GF-D8 (cell line): ENCODE data around the gene UNC79.

Experiments
- DNase-seq: peaks from one replicate; lab custom pipeline; 2025; lab: John Stamatoyannopoulos, UW

UNC79 gene

GRCh38 chr14:93708311-93708734 lies 277.6 kb downstream of the UNC79 start:
- no peak for DNase-seq

GRCh38 chr14:93708800-93709199 lies 278.1 kb downstream of the UNC79 start:
- DNase-seq: no peak

- no peak for DNase-seq
Observed at GRCh38 chr14:93709249-93709648, 278.5 kb downstream of the UNC79 start.

GRCh38 chr14:93712079-93712837 lies 281.5 kb downstream of the UNC79 start:
- no peak for DNase-seq

DNA sequence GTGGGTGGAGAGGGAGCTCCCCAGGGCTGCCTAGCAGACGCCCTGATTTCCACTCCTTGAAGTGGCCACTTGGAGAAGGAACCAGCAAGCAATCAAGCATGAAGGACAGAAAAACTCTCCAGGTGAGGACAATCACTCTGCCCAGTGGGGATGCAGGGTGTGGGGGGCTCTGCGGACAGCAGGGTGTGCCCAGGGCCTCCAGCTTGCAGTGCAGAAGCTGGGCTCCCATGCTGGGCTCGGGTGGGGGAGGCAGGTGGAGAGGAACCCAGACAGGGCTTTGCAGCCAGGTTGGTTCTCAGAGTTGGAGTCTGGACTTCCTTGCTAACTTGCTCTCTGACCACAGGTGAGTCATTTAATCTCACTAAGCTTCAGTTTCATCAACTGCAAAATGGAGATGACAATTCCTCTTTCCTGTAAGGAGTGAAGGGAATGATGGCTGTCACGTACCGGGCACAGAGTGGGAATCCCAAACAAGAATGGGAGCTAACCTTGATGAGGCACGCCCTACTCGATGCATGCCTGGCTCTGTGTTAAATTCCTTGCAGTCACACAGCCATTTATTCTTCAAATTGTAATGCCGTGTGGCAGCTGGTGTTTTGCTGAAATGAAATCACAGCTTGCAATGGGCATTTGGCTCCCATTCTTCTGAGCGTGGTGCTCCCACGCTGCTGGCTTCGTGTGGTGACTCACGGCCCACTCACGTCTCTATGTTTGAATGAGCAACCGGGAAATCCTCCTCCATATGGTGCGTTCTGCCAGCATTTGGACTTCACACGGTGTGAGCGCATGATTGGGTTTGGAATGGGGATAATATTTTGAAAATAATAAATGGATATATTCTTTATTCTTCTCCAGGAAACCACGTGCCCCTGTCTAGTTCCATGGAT lies 282.3 kb downstream of the UNC79 start:
- no peak for DNase-seq

- no peak for DNase-seq
Observed at GRCh38 chr14:93713726-93714405, 283.1 kb downstream of the UNC79 start.

DNA sequence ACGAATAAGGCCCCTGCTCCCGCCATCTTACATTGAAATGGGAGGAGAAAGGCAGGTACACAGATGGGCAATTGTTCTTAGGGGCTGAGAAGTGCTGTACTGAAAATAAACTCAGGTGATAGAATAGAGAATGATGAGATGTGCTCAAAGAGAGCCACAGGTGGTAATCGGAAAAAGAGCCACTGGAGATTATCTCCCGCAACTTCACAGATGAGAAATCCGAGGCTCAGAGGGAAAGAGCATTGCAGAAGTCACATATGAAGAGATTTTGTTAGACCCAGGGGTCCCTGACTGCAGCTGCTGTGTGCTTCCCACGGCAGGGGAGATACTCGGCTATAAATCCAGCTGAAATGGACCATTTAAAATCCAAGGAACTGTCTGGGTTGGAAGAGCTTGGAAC lies 283.9 kb downstream of the UNC79 start:
- no peak for DNase-seq

GRCh38 chr14:93715279-93715927 lies 284.7 kb downstream of the UNC79 start:
- no peak for DNase-seq

DNA sequence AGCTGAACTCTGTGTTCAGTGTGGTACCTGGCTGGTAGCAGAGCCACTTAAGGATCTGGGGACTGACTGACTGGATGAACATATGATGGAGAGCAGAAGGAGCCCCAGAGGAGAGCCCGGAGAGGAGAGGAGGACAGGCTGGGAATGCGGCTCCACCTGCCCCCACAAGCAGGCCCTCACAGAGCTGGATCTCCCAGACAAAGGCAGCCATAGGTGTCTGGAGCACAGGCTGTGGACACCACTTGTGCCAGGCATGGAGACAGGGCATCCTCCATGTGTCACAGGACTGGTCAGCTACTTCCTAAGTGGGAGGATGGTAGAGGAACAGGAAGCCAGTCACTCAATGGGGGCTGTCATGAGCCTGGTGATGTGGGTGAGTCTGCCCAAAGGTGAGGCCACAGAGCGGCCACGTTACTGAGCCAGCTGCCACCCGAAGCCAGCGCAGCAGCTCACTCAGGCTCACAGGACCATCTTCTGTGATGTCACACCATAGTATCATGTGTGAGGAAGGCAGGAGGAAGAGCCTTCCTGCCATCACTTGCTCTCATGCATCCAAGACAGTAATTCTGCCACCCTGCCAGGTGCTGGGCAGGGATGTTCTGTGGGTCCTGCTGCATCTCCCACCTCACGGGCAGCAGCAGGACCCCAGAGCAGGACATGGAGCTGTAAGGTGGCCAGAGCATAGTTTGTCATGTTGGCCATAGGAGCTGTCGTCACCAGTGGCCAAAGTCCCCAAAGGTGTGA lies 285.4 kb downstream of the UNC79 start:
- DNase-seq: no peak

- DNase-seq: no peak
Observed at GRCh38 chr14:93716746-93717667, 286.3 kb downstream of the UNC79 start.

DNA sequence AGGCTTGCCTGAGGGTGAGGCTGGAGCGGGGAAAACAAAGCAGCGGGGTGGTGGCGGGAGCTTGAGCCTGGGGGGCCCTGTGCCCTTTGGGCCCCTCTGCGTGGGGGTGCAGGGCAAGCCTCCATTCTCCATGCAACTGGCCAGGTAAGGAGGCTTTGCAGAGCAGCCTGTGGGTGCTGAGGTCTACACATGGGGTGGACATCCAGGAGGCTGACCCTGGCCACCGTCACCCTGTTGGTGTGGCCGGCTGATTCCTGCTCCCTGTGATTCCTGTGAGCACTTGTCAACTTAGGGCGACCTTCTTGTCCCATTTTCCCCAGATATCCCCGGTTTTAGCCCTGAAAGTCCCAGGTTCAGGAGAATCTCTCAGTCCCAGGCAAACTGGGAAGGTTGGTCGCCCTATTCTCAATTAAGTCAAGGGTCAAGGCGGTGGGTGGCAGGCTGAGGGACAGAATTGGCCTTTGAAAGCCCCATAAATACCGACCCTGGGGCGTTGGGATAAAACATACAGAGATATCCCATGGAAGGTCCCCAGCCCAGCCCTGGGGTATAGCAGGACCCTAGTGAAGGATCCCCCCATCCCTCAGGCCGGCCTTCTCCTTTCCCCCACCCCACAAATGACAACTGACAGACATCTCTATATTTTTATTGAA lies 287.1 kb downstream of the UNC79 start:
- no peak for DNase-seq

DNA sequence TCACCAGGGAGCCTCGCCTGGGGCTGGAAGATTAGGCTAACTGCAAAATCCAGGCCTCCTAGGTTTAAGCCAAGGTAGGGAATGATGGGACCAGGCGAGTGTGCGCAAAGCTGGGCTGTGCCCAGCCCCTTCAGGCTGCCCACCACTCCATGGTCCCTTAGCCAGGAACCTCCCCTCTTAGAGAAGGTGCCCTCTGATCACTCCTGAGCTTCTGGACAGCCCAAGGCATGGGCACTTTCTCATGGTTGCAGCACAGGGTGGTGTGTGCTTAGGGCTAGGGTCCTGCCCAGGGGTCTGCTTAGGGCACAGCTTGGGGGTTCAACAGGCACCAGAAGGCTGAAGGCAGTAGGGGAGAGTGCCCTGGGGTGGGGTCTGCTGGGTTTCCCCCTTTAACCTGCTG lies 288.5 kb downstream of the UNC79 start:
- no peak for DNase-seq

DNA sequence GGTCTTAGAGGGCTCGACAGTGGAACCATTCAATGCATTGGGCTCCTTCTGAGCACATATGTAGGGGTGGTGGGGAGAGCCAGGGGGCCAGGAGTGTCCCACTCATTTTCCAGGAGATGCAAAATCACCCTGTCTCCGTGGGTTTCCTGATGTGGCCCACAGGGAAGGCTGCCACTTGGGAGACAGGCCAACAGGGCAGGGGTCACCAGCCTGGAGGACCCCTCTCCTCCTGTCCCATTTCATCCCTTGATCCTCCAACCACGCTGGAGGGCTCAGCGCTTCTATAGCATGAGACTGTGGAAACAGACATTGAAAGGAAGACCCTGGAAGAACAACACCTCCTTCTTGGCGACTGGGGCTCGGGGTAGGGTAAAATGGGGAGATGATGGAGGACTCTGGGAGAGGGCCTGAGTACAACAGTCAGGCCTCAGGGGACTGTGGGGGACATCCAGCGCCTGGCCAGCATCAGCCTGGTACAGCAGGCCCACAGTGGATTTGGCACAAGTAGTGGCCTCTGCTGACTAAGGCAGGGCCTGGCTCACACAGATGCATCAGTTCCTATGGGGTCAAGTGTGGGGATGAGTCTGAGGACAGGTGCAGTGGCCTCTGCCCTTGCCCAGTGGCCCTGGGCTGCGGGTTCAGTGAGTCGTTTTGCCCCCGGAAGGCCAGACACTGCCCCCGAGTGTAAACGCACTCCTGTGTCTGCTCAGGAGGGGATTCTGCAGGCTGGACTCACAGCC lies 289.5 kb downstream of the UNC79 start:
- DNase-seq: no peak

GRCh38 chr14:93720981-93721483 lies 290.3 kb downstream of the UNC79 start:
- no peak for DNase-seq

GRCh38 chr14:93723001-93723400 lies 292.3 kb downstream of the UNC79 start:
- DNase-seq: no peak

DNA sequence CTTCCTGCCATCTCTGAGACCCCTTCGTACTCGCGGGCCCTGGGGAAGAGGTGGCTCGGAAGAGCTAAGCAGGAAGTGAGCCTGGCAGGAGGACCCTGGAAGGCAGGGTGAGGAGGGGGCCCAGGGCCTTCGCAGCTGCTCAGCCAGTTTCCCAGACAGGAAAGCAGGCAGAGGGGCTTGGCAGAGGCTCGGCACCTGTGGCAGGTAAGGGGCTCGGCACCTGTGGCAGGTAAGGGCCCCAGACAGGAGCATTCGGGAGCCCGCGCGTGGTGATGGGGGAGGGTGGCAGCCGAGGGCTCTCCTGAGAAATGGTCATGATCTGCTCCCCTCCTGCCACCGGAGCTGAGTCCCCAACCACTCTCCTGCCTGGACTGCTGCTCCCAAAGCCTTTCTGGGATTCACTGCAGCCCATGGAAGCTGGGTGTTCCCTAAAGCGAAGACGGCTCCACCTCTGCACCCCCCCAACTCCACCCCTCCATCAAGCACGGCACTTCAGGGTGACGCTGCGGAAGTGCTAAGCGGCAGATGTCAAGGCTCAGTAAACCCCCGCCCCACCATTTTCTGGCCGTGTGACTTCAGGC lies 294.4 kb downstream of the UNC79 start:
- no peak for DNase-seq

GRCh38 chr14:93725993-93726392 lies 295.3 kb downstream of the UNC79 start:
- DNase-seq: no peak

DNA sequence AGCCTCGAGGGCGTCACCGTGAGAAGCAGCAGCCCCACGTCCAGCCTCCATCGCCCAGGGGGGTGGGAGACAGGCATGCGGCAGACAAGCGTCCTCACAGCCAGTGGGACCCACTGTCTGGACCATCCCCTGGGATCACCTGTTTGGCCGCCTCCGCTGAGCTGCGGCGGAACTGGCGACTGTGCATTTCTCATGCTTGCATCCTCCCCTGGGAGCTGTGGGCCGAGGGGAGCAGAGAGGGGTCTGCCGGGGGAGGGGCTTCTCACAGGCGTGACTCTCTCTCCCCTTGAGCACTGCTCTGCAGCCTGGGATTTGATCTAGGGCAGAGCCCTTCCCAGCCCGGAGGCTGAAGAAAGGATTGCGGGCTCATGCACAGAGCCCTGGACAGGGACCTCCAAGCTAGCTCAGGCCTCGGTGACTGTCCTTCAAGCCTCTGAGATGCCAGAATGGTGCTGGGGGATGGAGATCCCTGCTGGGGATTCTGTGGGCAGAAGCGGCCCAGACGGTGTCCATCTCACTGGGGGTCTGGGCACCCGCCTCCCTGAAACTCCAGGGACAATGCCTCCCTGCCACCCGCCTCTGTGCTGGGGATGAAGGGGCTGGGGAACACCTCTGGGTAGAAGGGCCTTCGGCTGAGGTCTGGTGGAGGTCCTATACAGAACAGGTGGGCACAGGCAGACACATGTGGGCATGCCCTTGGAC lies 296.5 kb downstream of the UNC79 start:
- DNase-seq: no peak
